WTC11 (cell line): ENCODE data around the gene PRAMEF11. TPM values are rescaled to one million over a fixed set of nuclear protein-coding genes. Genes with fewer than 3 reads are reported as not detected.

Experiments used
- ATAC-seq: fragments of 200-7000 bp; cut with Tn5 transposase; 2 replicates; pipeline ENCODE4 v1.10.0; 2021; ENCODE audit warnings: mild to moderate bottlenecking, moderate library complexity
- CTCF ChIA-PET: fragments of 300-600 bp; sonication (Branson Sonifier 250); formaldehyde crosslinking; loops from one replicate; lab custom pipeline; 2021; ENCODE audit warnings: antibody characterized with exemption; lab: Charles Lee
- POLR2A ChIA-PET: fragments of 350-600 bp; sonication (Branson Sonifier 250); formaldehyde crosslinking; loops from one replicate; lab custom pipeline; 2021; ENCODE audit warnings: antibody characterized with exemption; lab: Charles Lee
- DNase-seq: peaks from one replicate; pipeline ENCODE4 v3.0.0; 2021; ENCODE audit warnings: low spot score
- H3K27ac Mint-ChIP-seq: 2 replicates; pipeline ENCODE4 v1.8.0; 2021; ENCODE audit warnings: mixed read lengths
- H3K27me3 Mint-ChIP-seq: 2 replicates; pipeline ENCODE4 v1.8.0; 2021; ENCODE audit warnings: low read depth, mild to moderate bottlenecking, moderate library complexity, mixed read lengths
- H3K36me3 Mint-ChIP-seq: 2 replicates; pipeline ENCODE4 v1.8.0; 2021; ENCODE audit warnings: mixed read lengths
- H3K4me1 Mint-ChIP-seq: 2 replicates; pipeline ENCODE4 v1.8.0; 2022; ENCODE audit warnings: mixed read lengths
- H3K4me3 Mint-ChIP-seq: 2 replicates; pipeline ENCODE4 v1.8.0; 2021; ENCODE audit warnings: mild to moderate bottlenecking, moderate library complexity, mixed read lengths
- H3K9me3 Mint-ChIP-seq: 2 replicates; pipeline ENCODE4 v1.8.0; 2021; ENCODE audit warnings: mixed read lengths
- ATF6 ChIP-seq: sonication (generic); formaldehyde crosslinking; IDR thresholded peaks from 2 replicates; pipeline ENCODE4 v1.8.1; 2023; ENCODE audit warnings: mild to moderate bottlenecking, missing genetic modification reagents
- CBFB ChIP-seq: sonication (generic); formaldehyde crosslinking; IDR thresholded peaks from 2 replicates; pipeline ENCODE4 v1.8.1; 2022; ENCODE audit warnings: mild to moderate bottlenecking, low read depth, missing genetic modification reagents
- CREB1 ChIP-seq: sonication (generic); formaldehyde crosslinking; IDR thresholded peaks from 2 replicates; pipeline ENCODE4 v1.8.0; 2023; ENCODE audit warnings: mild to moderate bottlenecking, missing genetic modification reagents
- CREM ChIP-seq: sonication (generic); formaldehyde crosslinking; IDR thresholded peaks from 2 replicates; pipeline ENCODE4 v1.8.1; 2022; ENCODE audit warnings: mild to moderate bottlenecking, missing genetic modification reagents, moderate library complexity
- E2F1 ChIP-seq: sonication (generic); formaldehyde crosslinking; IDR thresholded peaks from 2 replicates; pipeline ENCODE4 v1.8.0; 2022; ENCODE audit warnings: mild to moderate bottlenecking, missing genetic modification reagents
- GABPB1 ChIP-seq: sonication (generic); formaldehyde crosslinking; IDR thresholded peaks from 2 replicates; pipeline ENCODE4 v1.8.1; 2023; ENCODE audit warnings: mild to moderate bottlenecking, missing genetic modification reagents
- HMGXB4 ChIP-seq: sonication (generic); formaldehyde crosslinking; IDR thresholded peaks from 2 replicates; pipeline ENCODE4 v1.8.1; 2023; ENCODE audit warnings: mild to moderate bottlenecking, moderate library complexity, missing genetic modification reagents
- MAX ChIP-seq: sonication (generic); formaldehyde crosslinking; IDR thresholded peaks from 2 replicates; pipeline ENCODE4 v1.8.0; 2022; ENCODE audit warnings: mild to moderate bottlenecking, missing genetic modification reagents
- NR3C1 ChIP-seq: sonication (generic); formaldehyde crosslinking; conservative IDR thresholded peaks from 2 replicates; pipeline ENCODE4 v1.8.1; 2023; ENCODE audit warnings: low read depth, mild to moderate bottlenecking, missing genetic modification reagents
- PRRX2 ChIP-seq: fragments of 250-450 bp; sonication (Bioruptor Pico); IDR thresholded peaks from 2 replicates; pipeline ENCODE4 v1.8.0; 2021; ENCODE audit warnings: mild to moderate bottlenecking
- RELA ChIP-seq: sonication (generic); formaldehyde crosslinking; IDR thresholded peaks from 2 replicates; pipeline ENCODE4 v1.8.1; 2022; ENCODE audit warnings: missing genetic modification reagents, mild to moderate bottlenecking, borderline replicate concordance
- TP53 ChIP-seq: sonication (generic); formaldehyde crosslinking; IDR thresholded peaks from 2 replicates; pipeline ENCODE4 v1.8.1; 2023; ENCODE audit warnings: mild to moderate bottlenecking, missing genetic modification reagents
- USF1 ChIP-seq: sonication (generic); formaldehyde crosslinking; IDR thresholded peaks from 2 replicates; pipeline ENCODE4 v1.8.0; 2022; ENCODE audit warnings: mild to moderate bottlenecking, missing genetic modification reagents
- ZBTB21 ChIP-seq: sonication (generic); formaldehyde crosslinking; IDR thresholded peaks from 2 replicates; pipeline ENCODE4 v1.8.1; 2023; ENCODE audit warnings: mild to moderate bottlenecking, missing genetic modification reagents, borderline replicate concordance
- ZNF281 ChIP-seq: sonication (generic); formaldehyde crosslinking; IDR thresholded peaks from 2 replicates; pipeline ENCODE4 v1.8.0; 2023; ENCODE audit warnings: mild to moderate bottlenecking, missing genetic modification reagents
- total RNA-seq: library from RNA; stranded (reverse); gene quantifications from 3 replicates; pipeline ENCODE4 v1.2.3, GENCODE V29; 2021

PRAMEF11 gene
- total RNA-seq, 1 experiment from 2014 or later = not detected

GRCh38 chr1:12775443-12775842 is 55.8 kb downstream of the PRAMEF11 start (continued):
- TF ChIP-seq USF1 (CRISPR knock-in tag) (no peak), TP53 (CRISPR knock-in tag) (no peak), RELA (CRISPR knock-in tag) (no peak)

GRCh38 chr1:12774801-12775345 is 56.3 kb downstream of the PRAMEF11 start:
- Mint-ChIP-seq H3K4me1 (no peaks in the 10 kb centered on the region), H3K27me3 (peaks cover 17% of the 10 kb centered on the region), H3K27ac (no peak overlapping the region), H3K4me3 (no peak overlapping the region), H3K36me3 (no peaks in the 10 kb centered on the region), H3K9me3 (peaks cover 7% of the 10 kb centered on the region; the same call in 1 of the 2 replicates)
- TF ChIP-seq HMGXB4 (CRISPR knock-in tag) = no peak
- no peak for TF ChIP-seq CBFB (CRISPR knock-in tag)
- no peak for TF ChIP-seq ZNF281 (CRISPR knock-in tag)
- TF ChIP-seq ZBTB21 (CRISPR knock-in tag) = no peak
- no peak for TF ChIP-seq NR3C1 (CRISPR knock-in tag)
- TF ChIP-seq GABPB1 = no peak
- no peak for TF ChIP-seq ATF6 (CRISPR knock-in tag)
- TF ChIP-seq MAX (CRISPR knock-in tag) = no peak
- no peak for TF ChIP-seq E2F1 (CRISPR knock-in tag)
- no peak for TF ChIP-seq CREM (CRISPR knock-in tag)
- no peak for TF ChIP-seq CREB1
- TF ChIP-seq PRRX2 (CRISPR knock-in tag) = no peak
- ATAC-seq (no peak), DNase-seq (no peak)
- POLR2A ChIA-PET = no interaction called here
- CTCF ChIA-PET = interaction anchor here (1.8 kb wide), 2 partner anchors 116 to 500 kb away, joined by 5 to 6 read pairs; no protein-coding TSS in a partner anchor

Other genes starting within 250 kb of the PRAMEF11 start
- 37.6 to 37.9 TPM (median 37.7 TPM) in 3 replicates for gene DHRS3, start 213.2 kb downstream of the PRAMEF11 start, total RNA-seq
- 0.11 TPM in 1 of 3 replicates, not detected in the others for gene AADACL4, start 187.3 kb downstream of the PRAMEF11 start, total RNA-seq
- 0.77 to 0.94 TPM (median 0.78 TPM) in 3 replicates for gene AADACL3, start 115.3 kb downstream of the PRAMEF11 start, total RNA-seq
- not detected in 3 replicates for gene CFAP107, start 85.2 kb downstream of the PRAMEF11 start, total RNA-seq
- gene PRAMEF12, start 57.7 kb downstream of the PRAMEF11 start, total RNA-seq = not detected in 3 replicates
- gene PRAMEF1, start 40.0 kb downstream of the PRAMEF11 start, total RNA-seq = not detected in 3 replicates
- gene HNRNPCL1, start 17.3 kb upstream of the PRAMEF11 start, total RNA-seq = not detected in 3 replicates
- gene PRAMEF2, start 25.7 kb upstream of the PRAMEF11 start, total RNA-seq = not detected in 3 replicates
- gene PRAMEF4, start 54.8 kb upstream of the PRAMEF11 start, total RNA-seq = not detected in 3 replicates
- gene PRAMEF10, start 66.9 kb upstream of the PRAMEF11 start, total RNA-seq = not detected in 3 replicates
- gene PRAMEF7, start 85.2 kb upstream of the PRAMEF11 start, total RNA-seq = not detected in 3 replicates
- not detected in 3 replicates for gene PRAMEF6, start 116.2 kb upstream of the PRAMEF11 start, total RNA-seq
- not detected in 3 replicates for gene PRAMEF27, start 225.2 kb upstream of the PRAMEF11 start, total RNA-seq
- not detected in 3 replicates for gene HNRNPCL3, start 229.4 kb upstream of the PRAMEF11 start, total RNA-seq
- gene PRAMEF25, start 239.4 kb upstream of the PRAMEF11 start, total RNA-seq = not detected in 3 replicates